Mesenchymal stem cell (in vitro differentiated cells and primary cell): ENCODE data around the gene RELT.

Source experiments
- DNase-seq: peaks from one replicate; pipeline ENCODE4 v3.0.0-alpha.2; 2013
- H2AFZ ChIP-seq: one replicate; pipeline ENCODE4 v1.6.1; 2013; ENCODE audit warnings: low read depth, mild to moderate bottlenecking, control low read depth, inconsistent platforms, low read length, moderate library complexity
- H2AK5ac ChIP-seq: 2 replicates; pipeline ENCODE4 v1.6.1; 2013; ENCODE audit warnings: low read length, moderate library complexity, mild to moderate bottlenecking, inconsistent platforms; ENCODE audit not compliant: severe bottlenecking
- H2BK120ac ChIP-seq: one replicate; pipeline ENCODE4 v1.6.1; 2013; ENCODE audit warnings: low read depth, mild to moderate bottlenecking, inconsistent platforms, low read length, moderate library complexity
- H2BK12ac ChIP-seq, 2 experiments: one replicate each; pipeline ENCODE4 v1.6.1; 2013; ENCODE audit warnings: inconsistent platforms in 2 of 2, low read length in 2 of 2, mild to moderate bottlenecking in 2 of 2, moderate library complexity in 2 of 2, control low read depth in 1 of 2
- H2BK15ac ChIP-seq: one replicate; pipeline ENCODE4 v1.6.1; 2013; ENCODE audit warnings: mild to moderate bottlenecking, low read depth, inconsistent platforms; ENCODE audit not compliant: poor library complexity, severe bottlenecking
- H2BK5ac ChIP-seq: 2 replicates; pipeline ENCODE4 v1.6.1; 2013; ENCODE audit warnings: low read depth, mild to moderate bottlenecking, low read length, control low read depth, inconsistent platforms; ENCODE audit not compliant: poor library complexity, severe bottlenecking
- H3K14ac ChIP-seq, 2 experiments: one replicate each; pipeline ENCODE4 v1.6.1; 2013; ENCODE audit warnings: inconsistent platforms in 2 of 2, low read length in 2 of 2, control low read depth in 1 of 2, mild to moderate bottlenecking in 1 of 2, moderate library complexity in 1 of 2
- H3K18ac ChIP-seq, 2 experiments: one replicate each; pipeline ENCODE4 v1.6.1; 2013; ENCODE audit warnings: inconsistent platforms in 2 of 2, low read length in 2 of 2, control low read depth in 1 of 2, low read depth in 1 of 2, mild to moderate bottlenecking in 1 of 2
- H3K23ac ChIP-seq, 2 experiments: one replicate each; pipeline ENCODE4 v1.6.1; 2013; ENCODE audit warnings: inconsistent platforms in 2 of 2, low read length in 2 of 2, mild to moderate bottlenecking in 2 of 2, moderate library complexity in 2 of 2, control low read depth in 1 of 2
- H3K27ac ChIP-seq: 2 replicates; pipeline ENCODE4 v1.5.1; 2013; ENCODE audit warnings: mild to moderate bottlenecking, moderate library complexity, low read length, control low read depth, inconsistent platforms; ENCODE audit not compliant: poor library complexity, severe bottlenecking
- H3K27me3 ChIP-seq, 2 experiments: 2 replicates each; pipeline versions ENCODE4 v1.6.1 to v1.7.0; 2013; ENCODE audit warnings: low read length in 2 of 2, mild to moderate bottlenecking in 2 of 2, moderate library complexity in 2 of 2, control low read depth in 1 of 2, inconsistent platforms in 1 of 2; ENCODE audit not compliant: control insufficient read depth in 1 of 2, insufficient read depth in 1 of 2
- H3K36me3 ChIP-seq, 2 experiments: 2 replicates each; pipeline versions ENCODE4 v1.6.1 to v1.7.0; 2013; ENCODE audit warnings: low read length in 2 of 2, control low read depth in 1 of 2, inconsistent platforms in 1 of 2, low read depth in 1 of 2, mild to moderate bottlenecking in 1 of 2; ENCODE audit not compliant: insufficient read depth in 2 of 2, control insufficient read depth in 1 of 2
- H3K4ac ChIP-seq, 2 experiments: one replicate each; pipeline ENCODE4 v1.6.1; 2013; ENCODE audit warnings: inconsistent platforms in 2 of 2, low read length in 2 of 2, mild to moderate bottlenecking in 2 of 2, moderate library complexity in 2 of 2, control low read depth in 1 of 2, low read depth in 1 of 2
- H3K4me1 ChIP-seq: 2 replicates; pipeline ENCODE4 v1.6.1; 2013; ENCODE audit warnings: low read depth, low read length, control low read depth; ENCODE audit not compliant: control insufficient read depth, insufficient read depth
- H3K4me2 ChIP-seq: 2 replicates; pipeline ENCODE4 v1.6.1; 2013; ENCODE audit warnings: low read length, mild to moderate bottlenecking, inconsistent platforms; ENCODE audit not compliant: poor library complexity, severe bottlenecking
- H3K4me3 ChIP-seq, 2 experiments: 2 replicates each; pipeline versions ENCODE4 v1.5.1 to v1.7.0; 2013; ENCODE audit warnings: low read length in 2 of 2, mild to moderate bottlenecking in 2 of 2, control low read depth in 1 of 2, low read depth in 1 of 2; ENCODE audit not compliant: insufficient read depth in 1 of 2
- H3K79me1 ChIP-seq: replicated peaks from 2 replicates; pipeline ENCODE4 v1.6.1; 2013; ENCODE audit warnings: mild to moderate bottlenecking, control low read depth, low read length, inconsistent platforms; ENCODE audit not compliant: poor library complexity, severe bottlenecking
- H3K9ac ChIP-seq: 2 replicates; pipeline ENCODE4 v1.7.0; 2013; ENCODE audit warnings: mild to moderate bottlenecking, low read length, moderate library complexity
- H3K9me3 ChIP-seq: 2 replicates; pipeline ENCODE4 v1.7.0; 2013; ENCODE audit warnings: mild to moderate bottlenecking, low read length; ENCODE audit not compliant: control insufficient read depth
- H4K8ac ChIP-seq: one replicate; pipeline ENCODE4 v1.6.1; 2013; ENCODE audit warnings: inconsistent platforms, mild to moderate bottlenecking, low read length, moderate library complexity
- H4K91ac ChIP-seq: one replicate; pipeline ENCODE4 v1.6.1; 2013; ENCODE audit warnings: mild to moderate bottlenecking, low read length, inconsistent platforms
- WGBS: methylation state at CpG from one replicate; pipeline ENCODE4 v1.1.7; 2013; ENCODE audit warnings: mixed read lengths; 5-methylcytosine and 5-hydroxymethylcytosine counted together

Gene RELT

DNA sequence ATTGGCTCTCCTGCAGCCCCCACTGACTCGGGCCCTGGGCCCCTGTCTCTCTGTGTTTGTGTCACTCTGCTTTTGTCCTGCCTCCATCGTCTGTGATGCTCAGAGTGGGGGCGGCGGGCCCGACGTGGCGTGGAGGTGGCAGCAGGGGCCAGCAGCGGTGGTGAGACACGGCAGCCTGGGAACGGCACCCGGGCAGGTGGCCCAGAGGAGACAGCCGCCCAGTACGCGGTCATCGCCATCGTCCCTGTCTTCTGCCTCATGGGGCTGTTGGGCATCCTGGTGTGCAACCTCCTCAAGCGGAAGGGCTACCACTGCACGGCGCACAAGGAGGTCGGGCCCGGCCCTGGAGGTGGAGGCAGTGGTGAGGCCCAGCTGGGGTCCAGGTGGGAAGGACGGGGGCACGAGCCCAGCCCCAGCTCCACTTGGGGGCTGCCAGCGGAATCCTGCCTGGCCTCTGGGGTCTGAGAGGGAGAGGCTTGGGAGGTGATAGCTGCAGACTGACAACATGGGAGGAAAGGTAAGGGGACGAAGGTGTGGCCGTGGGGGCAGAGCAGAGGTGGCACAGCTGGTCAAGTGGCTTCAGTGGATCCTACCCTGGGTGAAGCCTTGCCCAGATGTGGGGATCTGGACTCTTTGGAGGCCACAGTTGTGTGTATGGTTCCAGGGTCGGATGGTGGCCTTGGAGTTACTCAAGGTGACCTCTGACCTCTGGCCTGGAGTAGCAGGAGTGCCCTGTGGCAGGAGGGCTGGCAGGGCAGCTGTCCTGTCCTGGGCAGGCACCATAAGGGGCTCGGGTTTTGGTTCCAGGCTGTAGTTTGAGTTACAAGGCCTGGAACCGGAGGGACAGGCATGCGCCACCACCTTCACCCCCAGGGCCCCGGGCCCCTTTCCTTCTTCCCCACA, 16.2 kb downstream of the RELT start:
- no peak overlapping the region for H2BK5ac ChIP-seq
- H2AK5ac ChIP-seq = no peak overlapping the region
- no peak overlapping the region for H4K8ac ChIP-seq
- no peak overlapping the region for H3K27ac ChIP-seq
- no peak overlapping the region for H3K9ac ChIP-seq
- peaks cover 38% of the 10 kb centered on the region for H3K4me1 ChIP-seq
- no peaks in the 10 kb centered on the region for H3K9me3 ChIP-seq
- H3K36me3 ChIP-seq = peaks cover 0 to 36% of the 10 kb centered on the region in 2 experiments
- no peaks in the 10 kb centered on the region for H3K27me3 ChIP-seq
- no peak overlapping the region for H3K4me2 ChIP-seq
- no peak overlapping the region for H2BK120ac ChIP-seq
- H3K18ac ChIP-seq = no peak overlapping the region
- H3K14ac ChIP-seq = no peak overlapping the region
- no peak overlapping the region for H2BK12ac ChIP-seq
- no peak overlapping the region for H3K23ac ChIP-seq
- 96% methylated on average over 31 of the region's 31 CpGs for WGBS
- H3K4me3 ChIP-seq = no peak overlapping the region
- H3K79me1 ChIP-seq = peaks cover 24% of the 10 kb centered on the region
- no peak overlapping the region for H2BK15ac ChIP-seq
- H2AFZ ChIP-seq = no peak overlapping the region
- H4K91ac ChIP-seq = no peak overlapping the region
- DNase-seq = no peak
- no peak overlapping the region for H3K4ac ChIP-seq

DNA sequence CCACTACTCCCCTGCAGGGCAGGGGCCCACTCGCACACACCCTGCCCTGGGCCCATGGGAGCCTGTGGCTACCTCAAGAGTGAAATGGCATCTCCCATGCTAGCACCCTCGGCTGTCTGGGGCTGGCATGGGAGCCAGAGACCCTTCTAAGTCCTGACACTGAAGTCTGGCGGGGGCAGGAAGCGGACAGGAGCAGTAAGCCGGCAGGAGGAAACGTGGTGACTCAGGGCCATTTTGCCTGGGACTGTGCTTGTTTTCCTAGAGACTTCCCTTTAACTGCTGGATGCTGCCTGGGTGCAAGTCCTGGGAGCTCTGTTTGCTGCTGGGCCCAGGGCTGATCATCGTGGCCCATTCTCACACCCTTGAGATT, 16.8 kb downstream of the RELT start:
- Histone ChIP-seq H3K9me3 (no peaks in the 10 kb centered on the region), H2BK12ac (no peak overlapping the region), H3K14ac (no peak overlapping the region), H3K4me3 (no peak overlapping the region), H3K79me1 (peaks cover 21% of the 10 kb centered on the region), H3K23ac (no peak overlapping the region), H2BK120ac (no peak overlapping the region), H3K4me2 (no peak overlapping the region), H2BK15ac (no peak overlapping the region), H2BK5ac (no peak overlapping the region), H2AFZ (no peak overlapping the region), H3K27ac (no peak overlapping the region), H3K9ac (no peak overlapping the region), H3K36me3 (peaks cover 0 to 39% of the 10 kb centered on the region in 2 experiments), H3K4me1 (peaks cover 31% of the 10 kb centered on the region), H4K8ac (peak overlapping the region; percentile 27), H3K27me3 (no peaks in the 10 kb centered on the region), H2AK5ac (no peak overlapping the region), H3K4ac (no peak overlapping the region), H4K91ac (no peak overlapping the region), H3K18ac (no peak overlapping the region)
- 69% methylated on average over 7 of the region's 7 CpGs for WGBS
- DNase-seq = no peak

DNA sequence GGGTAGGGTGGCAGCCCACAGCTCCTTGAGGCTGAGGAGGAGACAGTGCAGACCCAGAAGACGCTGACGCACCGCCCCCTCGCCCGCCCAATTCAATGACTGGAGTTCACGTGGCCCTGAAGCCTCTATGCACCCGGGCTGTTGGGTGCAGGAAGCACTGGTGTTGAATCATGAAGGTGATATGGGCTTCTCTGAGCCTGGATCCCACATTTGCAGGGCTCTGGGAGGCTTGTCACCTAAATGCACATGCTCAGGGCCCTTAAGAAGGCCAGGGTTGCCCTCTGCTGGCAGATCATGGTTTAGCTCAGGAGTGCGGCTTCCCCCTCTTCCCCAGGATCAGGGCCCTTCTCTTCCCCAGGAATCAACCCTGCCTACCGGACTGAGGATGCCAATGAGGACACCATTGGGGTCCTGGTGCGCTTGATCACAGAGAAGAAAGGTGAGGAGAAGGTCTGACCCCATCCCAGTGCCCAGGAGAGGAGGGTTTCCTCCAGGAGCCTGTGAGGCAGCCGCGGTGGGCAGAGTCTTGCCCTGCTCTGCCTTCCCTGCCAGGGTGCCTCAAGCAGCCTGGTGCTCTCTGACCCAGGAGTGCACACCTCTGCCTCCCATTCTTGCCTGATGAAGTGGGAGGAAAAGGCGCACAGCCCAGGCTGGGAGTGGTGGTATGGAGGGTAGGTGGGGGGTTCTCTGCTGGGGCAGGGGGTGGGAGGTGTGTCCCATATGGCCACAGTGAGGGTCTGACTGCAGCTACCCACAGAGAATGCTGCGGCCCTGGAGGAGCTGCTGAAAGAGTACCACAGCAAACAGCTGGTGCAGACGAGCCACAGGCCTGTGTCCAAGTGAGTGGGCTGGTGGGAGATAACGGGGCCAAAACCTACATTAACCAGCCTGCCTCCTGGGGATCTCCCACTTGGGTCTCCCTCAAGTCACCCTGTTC, 17.5 kb downstream of the RELT start:
- Histone ChIP-seq H3K23ac (no peak overlapping the region), H3K9ac (no peak overlapping the region), H4K91ac (no peak overlapping the region), H3K14ac (no peak overlapping the region), H2BK120ac (no peak overlapping the region), H3K79me1 (peaks cover 18% of the 10 kb centered on the region), H2BK12ac (no peak overlapping the region), H3K4me1 (peaks cover 26% of the 10 kb centered on the region), H2BK5ac (no peak overlapping the region), H3K9me3 (no peaks in the 10 kb centered on the region), H3K27ac (no peak overlapping the region), H3K4me2 (no peak overlapping the region), H3K4me3 (no peak overlapping the region), H2BK15ac (no peak overlapping the region), H4K8ac (peak overlapping the region; percentile 27), H3K36me3 (peaks cover 0 to 45% of the 10 kb centered on the region in 2 experiments), H2AFZ (no peak overlapping the region), H3K18ac (no peak overlapping the region), H3K4ac (no peak overlapping the region), H3K27me3 (no peaks in the 10 kb centered on the region), H2AK5ac (no peak overlapping the region)
- 77% methylated on average over 16 of the region's 16 CpGs for WGBS
- peak; percentile 81 for DNase-seq
